Heart left ventricle (tissue), 13 donors: ENCODE results near the gene HAND2.

Source experiments
- CTCF ChIP-seq, 12 donors: fragments of 200-600 bp; sonication (generic) in 4 of 12; IDR thresholded peaks; one replicate each; pipeline versions ENCODE4 v1.5.0 to v1.8.0; 2018 to 2022; ENCODE audit warnings: antibody characterized with exemption in 12 of 12, mild to moderate bottlenecking in 5 of 12
- POLR2A ChIP-seq, 2 donors: fragments of 450-650 bp; IDR thresholded peaks; one replicate each; pipeline ENCODE4 v1.6.1; 2017; ENCODE audit warnings: antibody characterized with exemption in 2 of 2, mild to moderate bottlenecking in 2 of 2, moderate library complexity in 2 of 2
- donor health status: ischemic (EF 13 %, LVEDD 7.1; RV severe dilation, severe dysfunction).
- donor health status: DM: no; HTN: yes; CAD: no.
- donor health status: DM: no; HTN: no; CAD: no.
- donor health status: ischemic (EF 25% LVEDD 6.9; RV normal size, moderate dysfunction).
- donor health status: ischemic (EF 25% LVEDD 5.7; RV mildly dilated, moderate dysfunction).
- donor health status: ischemic (EF 35%, LVEDD 5.7; RV mildly dilated, moderate dysfunction).
- donor health status: nonischemic (EF 11% LVEDD 7.7; RV severe dilation, severe dysfunction).
- donor health status: DM: yes; HTN: yes; CAD: no.
- donor health status: PGD.
- donor health status: ischemic (EF 29% LVEDD 5.4; RV normal size, mild dysfunction).
- donor health status: nonischemic (EF 23%, LVEDD 6.1; RV moderate dilation, normal function).

GRCh38 chr4:173482330-173482931 lies 47.6 kb downstream of the HAND2 start:
- TF ChIP-seq CTCF (IDR thresholded peaks at IDR 0.05) = no peak
- no peak for TF ChIP-seq POLR2A (IDR thresholded peaks at IDR 0.05)
